GM04504 (cell line): ENCODE results near the gene AMER1.

ENCODE experiments used
- DNase-seq: peaks from one replicate; pipeline ENCODE4 v3.0.0-alpha.2; 2012; ENCODE audit warnings: low read depth

AMER1 gene

DNA sequence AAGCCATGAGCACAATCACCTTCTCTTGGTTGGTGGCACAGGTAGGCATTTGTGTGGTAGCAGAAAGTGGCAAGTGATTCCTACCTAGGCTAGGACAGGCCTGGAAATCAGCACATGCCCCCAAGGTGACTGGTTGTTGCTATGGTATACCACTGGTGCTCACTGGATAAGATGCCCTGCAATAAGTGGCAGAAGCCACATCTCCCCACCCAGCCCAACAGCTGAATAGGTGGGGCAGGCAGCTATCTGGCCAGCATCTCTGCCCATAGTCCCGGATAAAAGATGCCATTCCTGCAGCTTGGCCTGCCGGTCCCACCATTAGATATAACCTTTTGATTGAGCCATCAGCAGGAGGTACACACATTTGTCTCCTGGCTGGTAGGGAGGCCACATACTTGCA is 21.1 kb downstream of the AMER1 start:
- DNase-seq: no peak

DNA sequence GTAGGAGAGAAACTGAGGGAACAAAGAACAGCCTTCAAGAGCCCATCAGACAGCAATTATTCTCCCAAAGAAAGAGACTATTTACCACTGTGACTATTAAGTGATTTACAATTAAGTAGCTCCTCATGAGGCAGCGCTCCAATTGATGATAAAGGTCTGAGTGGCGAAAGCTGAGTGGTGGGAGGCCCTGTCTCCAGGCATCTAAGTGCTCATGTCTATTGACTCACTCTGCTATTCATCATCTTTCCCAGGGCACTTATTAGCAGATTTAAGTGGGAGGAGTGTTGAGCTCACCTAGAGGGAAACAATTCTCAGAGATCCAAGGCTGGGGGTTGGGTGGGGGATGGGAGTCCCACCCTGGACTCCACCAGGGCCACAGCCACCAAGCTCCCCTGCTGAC is 23.3 kb downstream of the AMER1 start:
- DNase-seq: no peak

DNA sequence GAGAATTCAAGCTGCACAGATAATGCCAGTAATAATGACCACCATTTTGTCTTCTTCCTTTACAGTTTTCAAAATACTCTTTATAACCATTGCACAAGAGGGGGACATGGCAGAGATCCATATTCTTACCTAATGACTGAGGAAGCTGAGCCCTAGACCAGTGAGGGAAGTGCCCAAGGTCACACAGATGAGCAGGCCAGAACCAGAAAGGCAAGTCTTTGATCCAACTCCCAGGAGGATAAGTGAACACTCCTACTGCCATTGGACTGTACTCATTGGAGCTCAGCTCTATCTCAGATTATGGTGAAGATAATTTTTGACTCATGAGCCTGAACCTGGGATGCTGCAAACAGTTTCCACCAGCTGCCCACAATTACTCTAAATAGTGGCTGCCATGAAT is 28.6 kb downstream of the AMER1 start:
- DNase-seq: no peak

DNA sequence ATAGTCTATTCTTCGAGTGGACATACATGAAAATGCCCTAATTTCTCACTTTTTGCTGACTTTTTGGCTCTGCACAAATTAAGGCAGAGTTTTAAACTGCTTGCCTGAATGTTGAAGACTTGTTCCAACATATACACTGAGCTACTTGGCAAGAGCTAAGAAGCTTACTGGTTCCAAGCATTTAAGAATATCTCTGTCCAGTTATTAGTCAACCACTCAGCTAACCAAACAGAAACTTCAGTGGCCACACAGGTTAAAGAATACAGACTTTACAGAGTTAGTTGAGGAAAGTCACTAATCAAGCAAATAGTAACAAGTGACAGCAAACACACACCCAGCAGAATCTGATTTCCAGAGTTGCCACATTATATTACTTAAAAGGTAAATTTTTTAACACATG is 35.5 kb downstream of the AMER1 start:
- no peak for DNase-seq

DNA sequence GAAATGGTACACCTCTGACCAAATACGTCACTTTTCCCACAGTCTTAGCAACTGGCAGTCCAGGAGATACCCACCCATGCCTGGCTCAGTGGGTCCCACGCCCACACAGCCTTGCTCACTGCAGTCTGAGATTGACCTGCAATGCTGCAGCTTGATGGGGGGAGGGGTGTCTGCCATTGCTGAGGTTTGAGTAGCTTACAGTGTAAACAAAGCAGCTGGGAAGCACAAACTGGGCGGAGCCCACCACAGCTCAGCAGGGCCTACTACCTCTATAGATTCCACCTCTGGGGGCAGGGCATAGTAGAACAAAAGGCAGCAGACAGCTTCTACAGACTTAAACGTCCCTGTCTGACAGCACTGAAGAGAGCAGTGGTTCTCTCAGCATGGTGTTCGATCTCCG is 52.7 kb downstream of the AMER1 start:
- DNase-seq: no peak

DNA sequence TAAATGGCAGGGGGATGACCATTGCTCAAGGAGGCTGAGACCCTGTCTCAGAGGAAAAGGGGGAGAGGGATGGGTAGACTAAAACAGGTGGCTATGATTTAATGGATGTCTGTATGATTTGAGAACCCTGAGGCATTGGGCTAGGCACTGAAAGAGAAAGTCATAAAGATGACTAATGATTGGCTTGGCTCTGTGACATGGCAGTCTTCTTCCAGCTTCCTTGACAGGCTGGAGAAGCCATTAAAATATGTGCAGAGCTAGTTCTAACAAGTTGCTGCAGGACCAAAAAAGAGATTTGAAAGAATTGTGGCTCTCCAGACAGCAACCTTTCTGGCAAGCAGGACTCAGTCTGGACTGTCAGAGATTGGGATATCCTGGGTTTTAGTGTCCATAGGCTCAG is 53.6 kb downstream of the AMER1 start:
- DNase-seq: no peak

DNA sequence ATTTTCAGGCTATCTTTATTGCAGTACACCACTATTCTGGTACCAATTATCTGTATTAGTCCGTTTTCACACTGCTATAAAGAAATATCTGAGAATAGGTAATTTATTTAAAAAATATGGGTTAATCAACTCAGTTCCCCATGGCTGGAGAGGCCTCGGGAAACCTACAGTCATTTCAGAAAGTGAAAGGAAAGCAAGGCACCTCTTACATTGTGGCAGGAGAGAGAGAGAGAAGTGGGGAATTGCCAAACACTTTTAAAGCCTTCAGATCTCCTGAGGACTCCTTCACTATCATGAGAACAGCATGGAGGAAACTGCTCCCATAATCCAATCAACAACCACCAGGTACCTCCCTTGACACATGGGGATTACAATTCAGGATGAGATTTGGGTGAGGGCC is 54.7 kb downstream of the AMER1 start:
- DNase-seq: no peak
